ENCODE data around the gene TRIM34. TPM values are rescaled to one million over a fixed set of nuclear protein-coding genes. Genes with fewer than 3 reads are reported as not detected.
"Not testable (repeated sequence)": the region's sequence is repeated elsewhere in the genome, so short reads cannot be mapped to it uniquely, and the experiment has no call there.

TRIM34 gene
- total and polyA plus RNA-seq, 2 experiments from 2014 or later = 3.9 to 5.1 TPM

DNA sequence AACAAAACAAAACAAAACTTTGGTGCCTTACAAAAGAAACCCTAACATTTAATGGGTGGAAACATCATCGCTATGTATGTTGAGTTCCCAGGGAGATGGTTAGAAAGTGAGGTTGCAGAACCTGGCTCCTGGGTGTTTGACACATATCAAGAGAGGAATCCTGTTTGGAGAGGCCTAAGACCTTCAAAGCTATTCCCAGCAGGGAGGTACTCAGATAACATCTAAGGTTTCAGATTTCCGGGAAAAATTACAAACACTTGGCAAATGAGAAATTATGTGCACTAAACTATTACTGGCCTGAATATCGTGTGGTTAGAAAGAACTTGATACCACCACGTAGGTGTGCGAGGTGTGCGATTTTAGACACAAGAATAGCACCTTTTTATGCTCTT is 41.6 kb downstream of the TRIM34 start:
- Histone ChIP-seq H3K79me2 (ENCODE audit: insufficient read depth) (no peaks in the 10 kb centered on the region), H3K36me3 (ENCODE audit: low read depth) (peaks cover 10% of the 10 kb centered on the region; the same call in 1 of the 2 replicates), H3F3A (ENCODE audit: insufficient read depth) (no peaks in the 10 kb centered on the region), H3K4me3 (no peak overlapping the region), H3K27me3 (replicated peaks; ENCODE audit: insufficient read depth) (no peaks in the 10 kb centered on the region), H3K9me3 (ENCODE audit: low read depth) (no peaks in the 10 kb centered on the region), H3K9me2 (ENCODE audit: insufficient read depth) (no peaks in the 10 kb centered on the region), H2AFZ (no peak overlapping the region), H3K4me2 (ENCODE audit: unreplicated experiment) (no peak overlapping the region), H3K27ac (no peak overlapping the region), H3K4me1 (ENCODE audit: insufficient read depth) (peaks cover 1% of the 10 kb centered on the region; the same call in 1 of the 2 replicates), H3K9ac (no peak overlapping the region), H4K20me1 (ENCODE audit: insufficient read depth) (no peaks in the 10 kb centered on the region)
- 90 to 95% methylated on average over 6 of the region's 6 CpGs for WGBS, 2 experiments (ENCODE audit: low coverage in 1 of 2, low lambda C conversion rate in 2 of 2, missing lambda C conversion rate in 2 of 2)
- DNase-seq = no peak
- in situ Hi-C loops (cut with MboI) = no loop called here
- TF ChIP-seq EZH2phosphoT487 (IDR thresholded peaks at IDR 0.05; ENCODE audit: insufficient read depth, low read depth) = no peak
- TF ChIP-seq EZH2 (IDR thresholded peaks at IDR 0.05; ENCODE audit: insufficient read depth, poor library complexity, severe bottlenecking) = no peak

DNA sequence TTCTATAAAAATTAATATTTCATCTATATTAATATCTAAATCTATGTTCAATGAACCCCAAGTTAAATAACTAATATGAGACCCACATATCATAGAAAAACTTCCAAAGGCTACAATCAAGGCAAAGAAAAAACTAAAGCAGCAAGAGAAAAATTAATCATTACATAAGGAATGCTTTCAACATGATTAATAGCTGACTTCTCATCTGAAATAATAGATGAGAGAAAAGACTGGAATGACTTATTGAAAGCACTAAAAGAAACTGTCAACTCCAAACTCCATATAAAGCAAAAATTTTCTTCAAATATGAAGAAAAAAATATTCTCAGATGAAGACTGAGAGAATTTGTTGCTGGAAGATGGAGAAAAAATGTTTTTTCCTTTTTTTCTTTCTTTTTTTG is 47.0 kb downstream of the TRIM34 start:
- no peak overlapping the region for H3K4me2 ChIP-seq (ENCODE audit: unreplicated experiment)
- in situ Hi-C loops (cut with MboI) = no loop called here
- H3K4me1 ChIP-seq (ENCODE audit: insufficient read depth) = peaks cover 6% of the 10 kb centered on the region; the same call in 1 of the 2 replicates
- H4K20me1 ChIP-seq (ENCODE audit: insufficient read depth) = no peaks in the 10 kb centered on the region
- H3K27me3 ChIP-seq (replicated peaks; ENCODE audit: insufficient read depth) = no peaks in the 10 kb centered on the region
- no peak overlapping the region for H3K4me3 ChIP-seq
- peak; percentile 18 for DNase-seq
- peaks cover 14% of the 10 kb centered on the region; the same call in 1 of the 2 replicates for H3K79me2 ChIP-seq (ENCODE audit: insufficient read depth)
- H3K9ac ChIP-seq = no peak overlapping the region
- TF ChIP-seq EZH2 (IDR thresholded peaks at IDR 0.05; ENCODE audit: insufficient read depth, poor library complexity, severe bottlenecking) (no peak), EZH2phosphoT487 (IDR thresholded peaks at IDR 0.05; ENCODE audit: insufficient read depth, low read depth) (no peak)
- no peaks in the 10 kb centered on the region for H3F3A ChIP-seq (ENCODE audit: insufficient read depth)
- H3K36me3 ChIP-seq (ENCODE audit: low read depth) = no peaks in the 10 kb centered on the region
- no peaks in the 10 kb centered on the region for H3K9me2 ChIP-seq (ENCODE audit: insufficient read depth)
- H3K27ac ChIP-seq = no peak overlapping the region
- no peak overlapping the region for H2AFZ ChIP-seq
- H3K9me3 ChIP-seq (ENCODE audit: low read depth) = no peaks in the 10 kb centered on the region

DNA sequence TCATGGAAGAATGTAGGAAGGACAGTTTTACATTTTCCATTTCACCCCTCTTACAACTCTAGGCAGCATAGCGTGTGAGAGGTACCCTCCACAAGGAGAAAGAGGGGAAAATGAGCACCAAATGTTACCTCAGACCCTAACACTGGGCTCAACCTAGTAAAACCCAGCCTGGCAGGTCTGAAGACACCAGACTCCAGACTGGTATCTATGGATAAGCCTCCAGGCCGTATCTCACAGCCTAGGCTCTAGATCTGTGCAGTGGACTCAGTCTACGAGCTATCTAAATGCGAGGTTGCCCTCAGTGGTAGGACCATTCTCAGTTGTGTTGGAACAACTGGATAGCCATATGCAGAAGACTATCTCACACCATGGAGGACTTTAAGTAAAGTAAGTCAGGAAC is 49.6 kb downstream of the TRIM34 start:
- H3K27ac ChIP-seq = no peak overlapping the region
- TF ChIP-seq EZH2phosphoT487 (IDR thresholded peaks at IDR 0.05; ENCODE audit: insufficient read depth, low read depth) (no peak), EZH2 (IDR thresholded peaks at IDR 0.05; ENCODE audit: insufficient read depth, poor library complexity, severe bottlenecking) (no peak)
- peaks cover 7% of the 10 kb centered on the region; the same call in 1 of the 2 replicates for H3K36me3 ChIP-seq (ENCODE audit: low read depth)
- H3K79me2 ChIP-seq (ENCODE audit: insufficient read depth) = peaks cover 14% of the 10 kb centered on the region; the same call in 1 of the 2 replicates
- H3K4me2 ChIP-seq (ENCODE audit: unreplicated experiment) = no peak overlapping the region
- 85 to 90% methylated on average over 4 of the region's 4 CpGs for WGBS, 2 experiments (ENCODE audit: low coverage in 1 of 2, low lambda C conversion rate in 2 of 2, missing lambda C conversion rate in 2 of 2)
- H2AFZ ChIP-seq = no peak overlapping the region
- no peak overlapping the region for H3K9ac ChIP-seq
- DNase-seq = no peak
- in situ Hi-C loops (cut with MboI) = no loop called here
- H3K27me3 ChIP-seq (replicated peaks; ENCODE audit: insufficient read depth) = no peaks in the 10 kb centered on the region
- H3K4me1 ChIP-seq (ENCODE audit: insufficient read depth) = peaks cover 6% of the 10 kb centered on the region; the same call in 1 of the 2 replicates
- no peaks in the 10 kb centered on the region for H3K9me3 ChIP-seq (ENCODE audit: low read depth)
- no peak overlapping the region for H3K4me3 ChIP-seq
- no peaks in the 10 kb centered on the region for H4K20me1 ChIP-seq (ENCODE audit: insufficient read depth)
- no peaks in the 10 kb centered on the region for H3F3A ChIP-seq (ENCODE audit: insufficient read depth)
- H3K9me2 ChIP-seq (ENCODE audit: insufficient read depth) = no peaks in the 10 kb centered on the region

DNA sequence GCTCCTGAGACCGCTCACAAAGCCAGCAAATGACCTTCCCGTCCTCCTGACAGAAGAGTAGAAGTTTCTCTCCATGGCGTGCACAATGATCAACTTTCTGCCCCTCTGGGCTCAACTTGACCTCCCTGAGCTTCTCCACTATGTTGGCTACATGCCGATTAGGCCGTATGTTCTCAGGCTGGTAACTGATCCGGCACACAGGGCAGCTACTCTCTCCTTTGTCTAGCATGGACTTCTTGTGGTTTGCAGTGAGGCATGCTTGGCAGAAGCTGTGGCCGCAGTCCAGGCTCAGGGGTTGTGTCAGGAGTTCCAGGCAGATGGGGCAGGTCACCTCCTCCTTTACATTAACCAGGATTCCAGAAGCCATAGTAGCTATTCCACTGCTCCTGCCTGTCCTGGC is 55.0 kb downstream of the TRIM34 start:
- Histone ChIP-seq H3K4me1 (ENCODE audit: insufficient read depth) (0 out of 2 replicates have a peak, but pooled peaks cover 5% of the 10 kb centered on the region), H2AFZ (no peak overlapping the region), H3K9me2 (ENCODE audit: insufficient read depth) (no peaks in the 10 kb centered on the region), H3K9me3 (ENCODE audit: low read depth) (no peaks in the 10 kb centered on the region), H3K9ac (no peak overlapping the region), H3K27ac (no peak overlapping the region), H3K79me2 (ENCODE audit: insufficient read depth) (peaks cover 39% of the 10 kb centered on the region), H4K20me1 (ENCODE audit: insufficient read depth) (no peaks in the 10 kb centered on the region), H3K36me3 (ENCODE audit: low read depth) (peaks cover 7% of the 10 kb centered on the region; the same call in 1 of the 2 replicates), H3K27me3 (replicated peaks; ENCODE audit: insufficient read depth) (no peaks in the 10 kb centered on the region), H3F3A (ENCODE audit: insufficient read depth) (peaks cover 6% of the 10 kb centered on the region), H3K4me3 (no peak overlapping the region), H3K4me2 (ENCODE audit: unreplicated experiment) (no peak overlapping the region)
- 85 to 90% methylated on average over 7 of the region's 7 CpGs for WGBS, 2 experiments (ENCODE audit: low coverage in 1 of 2, low lambda C conversion rate in 2 of 2, missing lambda C conversion rate in 2 of 2)
- DNase-seq = no peak
- no peak for TF ChIP-seq EZH2 (IDR thresholded peaks at IDR 0.05; ENCODE audit: insufficient read depth, poor library complexity, severe bottlenecking)
- TF ChIP-seq EZH2phosphoT487 (IDR thresholded peaks at IDR 0.05; ENCODE audit: insufficient read depth, low read depth) = no peak
- in situ Hi-C loops (cut with MboI) = loop anchor here (25.0 kb wide), 1 partner anchor 657 kb away; no protein-coding TSS in a partner anchor

DNA sequence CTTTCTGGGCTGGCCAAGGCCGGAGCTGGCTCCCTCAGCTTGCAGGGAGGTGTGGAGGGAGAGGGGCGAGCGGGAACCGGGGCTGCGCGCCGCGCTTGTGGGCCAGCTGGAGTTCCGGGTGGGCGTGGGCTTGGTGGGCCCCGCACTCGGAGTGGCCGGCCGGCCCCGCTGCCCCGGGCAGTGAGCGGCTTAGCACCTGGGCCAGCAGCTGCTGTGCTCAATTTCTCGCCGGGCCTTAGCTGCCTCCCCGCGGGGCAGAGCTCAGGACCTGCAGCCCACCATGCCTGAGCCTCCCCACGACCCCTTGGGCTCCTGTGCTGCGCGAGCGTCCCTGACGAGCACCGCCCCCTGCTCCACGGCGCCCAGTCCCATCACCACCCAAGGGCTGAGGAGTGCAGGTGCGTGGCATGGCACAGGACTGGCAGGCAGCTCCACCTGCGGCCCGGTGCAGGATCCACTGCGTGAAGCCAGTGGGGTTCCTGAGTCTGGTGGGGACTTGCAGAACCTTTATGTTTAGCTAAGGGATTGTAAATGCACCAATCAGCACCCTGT is 58.2 kb downstream of the TRIM34 start:
- WGBS, 2 experiments (ENCODE audit: low coverage in 1 of 2, low lambda C conversion rate in 2 of 2, missing lambda C conversion rate in 2 of 2) = 82% methylated on average over 12 to 14 of the region's 33 CpGs
- not testable (repeated sequence) for H3K27ac ChIP-seq; H3K9me2 ChIP-seq (ENCODE audit: insufficient read depth); H2AFZ ChIP-seq; H3K36me3 ChIP-seq (ENCODE audit: low read depth); H3K9ac ChIP-seq; H4K20me1 ChIP-seq (ENCODE audit: insufficient read depth); DNase-seq; H3K4me1 ChIP-seq (ENCODE audit: insufficient read depth); H3K27me3 ChIP-seq (replicated peaks; ENCODE audit: insufficient read depth); H3F3A ChIP-seq (ENCODE audit: insufficient read depth); H3K4me3 ChIP-seq; H3K9me3 ChIP-seq (ENCODE audit: low read depth); H3K4me2 ChIP-seq (ENCODE audit: unreplicated experiment)
- in situ Hi-C loops (cut with MboI) = loop anchor here (25.0 kb wide), 1 partner anchor 654 kb away; no protein-coding TSS in a partner anchor
- H3K79me2 ChIP-seq (ENCODE audit: insufficient read depth) = peaks cover 37% of the 10 kb centered on the region

DNA sequence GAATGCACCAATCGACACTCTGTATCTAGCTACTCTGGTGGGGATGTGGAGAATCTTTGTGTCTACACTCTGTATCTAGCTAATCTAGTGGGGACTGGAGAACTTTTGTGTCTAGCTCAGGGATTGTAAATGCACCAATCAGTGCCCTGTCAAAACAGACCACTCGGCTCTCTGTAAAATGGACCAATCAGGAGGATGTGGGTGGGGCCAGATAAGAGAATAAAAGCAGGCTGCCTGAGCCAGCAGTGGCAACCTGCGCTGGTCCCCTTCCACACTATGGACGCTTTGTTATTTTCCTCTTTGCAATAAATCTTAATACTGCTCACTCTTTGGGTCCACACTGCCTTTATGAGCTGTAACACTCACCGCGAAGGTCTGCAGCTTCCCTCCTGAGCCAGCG is 58.8 kb downstream of the TRIM34 start:
- Histone ChIP-seq H3K27ac (peak overlapping the region; percentile 99), H3K79me2 (ENCODE audit: insufficient read depth) (peaks cover 37% of the 10 kb centered on the region), H3K9ac (peak overlapping the region; percentile 98), H3K4me3 (0 out of 2 replicates have a peak overlapping the region, but pooled peaks have one; percentile 79)
- H3K27me3 ChIP-seq (replicated peaks; ENCODE audit: insufficient read depth); H2AFZ ChIP-seq; DNase-seq; H3K4me2 ChIP-seq (ENCODE audit: unreplicated experiment); H3K9me3 ChIP-seq (ENCODE audit: low read depth); H3K4me1 ChIP-seq (ENCODE audit: insufficient read depth); H3K9me2 ChIP-seq (ENCODE audit: insufficient read depth); H3F3A ChIP-seq (ENCODE audit: insufficient read depth); H3K36me3 ChIP-seq (ENCODE audit: low read depth); H4K20me1 ChIP-seq (ENCODE audit: insufficient read depth): not testable (repeated sequence)
- in situ Hi-C loops (cut with MboI) = loop anchor here (25.0 kb wide), 1 partner anchor 654 kb away; no protein-coding TSS in a partner anchor
- WGBS, 2 experiments (ENCODE audit: low coverage in 1 of 2, low lambda C conversion rate in 2 of 2, missing lambda C conversion rate in 2 of 2) = 77 to 92% methylated on average over 6 to 7 of the region's 7 CpGs
